ENCODE data around the gene TMEM69. TPM values are rescaled to one million over a fixed set of nuclear protein-coding genes. Genes with fewer than 3 reads are reported as not detected.
A peak's percentile ranks its signal among the peaks of the same experiment; 100 is the strongest.

Gene TMEM69
- total and polyA plus RNA-seq, 2 of the 13 experiments (the other 11 are each of a cell fraction or from before 2014, with no cell fraction given): 25.4 to 135 TPM

DNA sequence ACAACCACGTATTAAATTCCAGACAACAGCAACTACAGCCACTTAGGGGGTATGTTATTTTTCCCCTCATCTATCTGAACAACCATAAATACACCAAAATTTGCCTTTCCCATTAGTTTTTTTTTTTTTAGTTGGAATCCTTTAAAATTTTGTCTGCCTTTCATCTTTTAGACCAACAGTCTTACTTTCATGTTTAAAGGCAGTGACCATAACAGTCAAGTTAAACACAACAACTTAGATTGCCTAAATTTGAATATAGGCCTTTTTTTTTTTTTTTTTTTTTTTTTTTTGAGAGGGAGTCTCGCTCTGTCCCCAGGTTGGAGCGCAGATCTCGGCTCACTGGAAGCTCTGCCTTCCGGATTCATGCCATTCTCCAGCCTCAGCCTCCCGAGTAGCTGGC lies 5.0 kb upstream of the TMEM69 start:
- H4K20me1 ChIP-seq (ENCODE audit: insufficient read depth, low read length): peaks cover 69% of the 10 kb centered on the region
- peak overlapping the region in 1 of 3 experiments; percentile 22; a peak in 1 of 6 replicates for H3K4me3 ChIP-seq (replicated peaks in 1 of 3; ENCODE audit: insufficient read depth in 1 of 3, low read depth in 2 of 3, low read length in 3 of 3)
- peaks cover 87% of the 10 kb centered on the region for H3K79me2 ChIP-seq (ENCODE audit: insufficient read depth, low read length)
- H3K9ac ChIP-seq (ENCODE audit: insufficient read depth, low read depth, low read length): peak overlapping the region; percentile 13; the same call in 1 of the 2 replicates
- FAIRE-seq (no peak), ATAC-seq (no peak), DNase-seq (ENCODE audit: low spot score) (no peak)
- POLR2A ChIA-PET: no interaction called here
- H3K4me1 ChIP-seq (ENCODE audit: insufficient read depth, low read length): peaks cover 66% of the 10 kb centered on the region
- peak overlapping the region; percentile 36 for H3K4me2 ChIP-seq (ENCODE audit: low read depth, low read length)
- peaks cover 0 to 5% of the 10 kb centered on the region in 2 experiments; a peak in 2 of 5 replicates for H3K27me3 ChIP-seq (ENCODE audit: control insufficient read depth in 1 of 2, insufficient read depth in 2 of 2, low read length in 2 of 2)
- H2AFZ ChIP-seq (ENCODE audit: low read length): no peak overlapping the region
- H3K9me3 ChIP-seq (ENCODE audit: low read length): no peaks in the 10 kb centered on the region
- in situ Hi-C loops (cut with HindIII; ENCODE audit: extremely low pct_ligation_motif_present, low pct_unique_long_range_greater_than_20kb) (no loop called here), intact Hi-C loops (cut with micrococcal nuclease; ENCODE audit: unreplicated experiment) (no loop called here)
- H3K27ac ChIP-seq (ENCODE audit: extremely low read length, insufficient read depth, low read length): no peak overlapping the region
- CTCF ChIA-PET (ENCODE audit: low intra/inter-chr PET ratio, low total read pairs): no interaction called here
- peaks cover 0 to 6% of the 10 kb centered on the region in 2 experiments; a peak in 1 of 5 replicates for H3K36me3 ChIP-seq (replicated peaks in 1 of 2; ENCODE audit: control insufficient read depth in 1 of 2, insufficient read depth in 2 of 2, low read length in 2 of 2)
- 79% methylated on average over 6 of the region's 6 CpGs for WGBS (ENCODE audit: low lambda C conversion rate)
- BruUV-seq (replicated peaks): no TSS peak
- TF ChIP-seq SP1 (IDR thresholded peaks at IDR 0.05) (no peak), SP1 (CRISPR knock-in tag; IDR thresholded peaks at IDR 0.05) (no peak), ZNF382 (CRISPR knock-in tag; IDR thresholded peaks at IDR 0.05; ENCODE audit: borderline replicate concordance) (no peak), SP5 (CRISPR knock-in tag; IDR thresholded peaks at IDR 0.05; ENCODE audit: borderline replicate concordance, low read depth) (no peak), ZNF839 (CRISPR knock-in tag; IDR thresholded peaks at IDR 0.05; ENCODE audit: borderline replicate concordance) (no peak), ZSCAN21 (CRISPR knock-in tag; IDR thresholded peaks at IDR 0.05; ENCODE audit: borderline replicate concordance) (no peak), ZNF556 (CRISPR knock-in tag; IDR thresholded peaks at IDR 0.05; ENCODE audit: borderline replicate concordance) (no peak), ZNF7 (CRISPR knock-in tag; IDR thresholded peaks at IDR 0.05) (no peak), RELA (CRISPR knock-in tag; IDR thresholded peaks at IDR 0.05) (no peak)
- TF ChIP-seq, protein P1, sequence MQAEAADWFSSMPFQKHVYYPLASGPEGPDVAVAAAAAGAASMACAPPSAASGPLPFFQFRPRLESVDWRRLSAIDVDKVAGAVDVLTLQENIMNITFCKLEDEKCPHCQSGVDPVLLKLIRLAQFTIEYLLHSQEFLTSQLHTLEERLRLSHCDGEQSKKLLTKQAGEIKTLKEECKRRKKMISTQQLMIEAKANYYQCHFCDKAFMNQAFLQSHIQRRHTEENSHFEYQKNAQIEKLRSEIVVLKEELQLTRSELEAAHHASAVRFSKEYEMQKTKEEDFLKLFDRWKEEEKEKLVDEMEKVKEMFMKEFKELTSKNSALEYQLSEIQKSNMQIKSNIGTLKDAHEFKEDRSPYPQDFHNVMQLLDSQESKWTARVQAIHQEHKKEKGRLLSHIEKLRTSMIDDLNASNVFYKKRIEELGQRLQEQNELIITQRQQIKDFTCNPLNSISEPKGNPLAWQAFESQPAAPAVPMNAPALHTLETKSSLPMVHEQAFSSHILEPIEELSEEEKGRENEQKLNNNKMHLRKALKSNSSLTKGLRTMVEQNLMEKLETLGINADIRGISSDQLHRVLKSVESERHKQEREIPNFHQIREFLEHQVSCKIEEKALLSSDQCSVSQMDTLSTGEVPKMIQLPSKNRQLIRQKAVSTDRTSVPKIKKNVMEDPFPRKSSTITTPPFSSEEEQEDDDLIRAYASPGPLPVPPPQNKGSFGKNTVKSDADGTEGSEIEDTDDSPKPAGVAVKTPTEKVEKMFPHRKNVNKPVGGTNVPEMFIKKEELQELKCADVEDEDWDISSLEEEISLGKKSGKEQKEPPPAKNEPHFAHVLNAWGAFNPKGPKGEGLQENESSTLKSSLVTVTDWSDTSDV (CRISPR knock-in tag; IDR thresholded peaks at IDR 0.05): no peak
- TF ChIP-seq, protein P2, sequence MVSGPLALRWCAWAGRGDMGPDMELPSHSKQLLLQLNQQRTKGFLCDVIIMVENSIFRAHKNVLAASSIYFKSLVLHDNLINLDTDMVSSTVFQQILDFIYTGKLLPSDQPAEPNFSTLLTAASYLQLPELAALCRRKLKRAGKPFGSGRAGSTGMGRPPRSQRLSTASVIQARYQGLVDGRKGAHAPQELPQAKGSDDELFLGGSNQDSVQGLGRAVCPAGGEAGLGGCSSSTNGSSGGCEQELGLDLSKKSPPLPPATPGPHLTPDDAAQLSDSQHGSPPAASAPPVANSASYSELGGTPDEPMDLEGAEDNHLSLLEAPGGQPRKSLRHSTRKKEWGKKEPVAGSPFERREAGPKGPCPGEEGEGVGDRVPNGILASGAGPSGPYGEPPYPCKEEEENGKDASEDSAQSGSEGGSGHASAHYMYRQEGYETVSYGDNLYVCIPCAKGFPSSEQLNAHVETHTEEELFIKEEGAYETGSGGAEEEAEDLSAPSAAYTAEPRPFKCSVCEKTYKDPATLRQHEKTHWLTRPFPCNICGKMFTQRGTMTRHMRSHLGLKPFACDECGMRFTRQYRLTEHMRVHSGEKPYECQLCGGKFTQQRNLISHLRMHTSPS (CRISPR knock-in tag; IDR thresholded peaks at IDR 0.05; ENCODE audit: low read depth): no peak
- TF ChIP-seq, protein P3, sequence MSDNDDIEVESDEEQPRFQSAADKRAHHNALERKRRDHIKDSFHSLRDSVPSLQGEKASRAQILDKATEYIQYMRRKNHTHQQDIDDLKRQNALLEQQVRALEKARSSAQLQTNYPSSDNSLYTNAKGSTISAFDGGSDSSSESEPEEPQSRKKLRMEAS (IDR thresholded peaks at IDR 0.05): no peak
- TF ChIP-seq, protein P4, sequence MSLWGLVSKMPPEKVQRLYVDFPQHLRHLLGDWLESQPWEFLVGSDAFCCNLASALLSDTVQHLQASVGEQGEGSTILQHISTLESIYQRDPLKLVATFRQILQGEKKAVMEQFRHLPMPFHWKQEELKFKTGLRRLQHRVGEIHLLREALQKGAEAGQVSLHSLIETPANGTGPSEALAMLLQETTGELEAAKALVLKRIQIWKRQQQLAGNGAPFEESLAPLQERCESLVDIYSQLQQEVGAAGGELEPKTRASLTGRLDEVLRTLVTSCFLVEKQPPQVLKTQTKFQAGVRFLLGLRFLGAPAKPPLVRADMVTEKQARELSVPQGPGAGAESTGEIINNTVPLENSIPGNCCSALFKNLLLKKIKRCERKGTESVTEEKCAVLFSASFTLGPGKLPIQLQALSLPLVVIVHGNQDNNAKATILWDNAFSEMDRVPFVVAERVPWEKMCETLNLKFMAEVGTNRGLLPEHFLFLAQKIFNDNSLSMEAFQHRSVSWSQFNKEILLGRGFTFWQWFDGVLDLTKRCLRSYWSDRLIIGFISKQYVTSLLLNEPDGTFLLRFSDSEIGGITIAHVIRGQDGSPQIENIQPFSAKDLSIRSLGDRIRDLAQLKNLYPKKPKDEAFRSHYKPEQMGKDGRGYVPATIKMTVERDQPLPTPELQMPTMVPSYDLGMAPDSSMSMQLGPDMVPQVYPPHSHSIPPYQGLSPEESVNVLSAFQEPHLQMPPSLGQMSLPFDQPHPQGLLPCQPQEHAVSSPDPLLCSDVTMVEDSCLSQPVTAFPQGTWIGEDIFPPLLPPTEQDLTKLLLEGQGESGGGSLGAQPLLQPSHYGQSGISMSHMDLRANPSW (CRISPR knock-in tag; IDR thresholded peaks at IDR 0.05; ENCODE audit: borderline replicate concordance): no peak
- TF ChIP-seq, protein P5, sequence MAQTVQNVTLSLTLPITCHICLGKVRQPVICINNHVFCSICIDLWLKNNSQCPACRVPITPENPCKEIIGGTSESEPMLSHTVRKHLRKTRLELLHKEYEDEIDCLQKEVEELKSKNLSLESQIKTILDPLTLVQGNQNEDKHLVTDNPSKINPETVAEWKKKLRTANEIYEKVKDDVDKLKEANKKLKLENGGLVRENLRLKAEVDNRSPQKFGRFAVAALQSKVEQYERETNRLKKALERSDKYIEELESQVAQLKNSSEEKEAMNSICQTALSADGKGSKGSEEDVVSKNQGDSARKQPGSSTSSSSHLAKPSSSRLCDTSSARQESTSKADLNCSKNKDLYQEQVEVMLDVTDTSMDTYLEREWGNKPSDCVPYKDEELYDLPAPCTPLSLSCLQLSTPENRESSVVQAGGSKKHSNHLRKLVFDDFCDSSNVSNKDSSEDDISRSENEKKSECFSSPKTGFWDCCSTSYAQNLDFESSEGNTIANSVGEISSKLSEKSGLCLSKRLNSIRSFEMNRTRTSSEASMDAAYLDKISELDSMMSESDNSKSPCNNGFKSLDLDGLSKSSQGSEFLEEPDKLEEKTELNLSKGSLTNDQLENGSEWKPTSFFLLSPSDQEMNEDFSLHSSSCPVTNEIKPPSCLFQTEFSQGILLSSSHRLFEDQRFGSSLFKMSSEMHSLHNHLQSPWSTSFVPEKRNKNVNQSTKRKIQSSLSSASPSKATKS (CRISPR knock-in tag; IDR thresholded peaks at IDR 0.05): no peak
- TF ChIP-seq, protein P6, sequence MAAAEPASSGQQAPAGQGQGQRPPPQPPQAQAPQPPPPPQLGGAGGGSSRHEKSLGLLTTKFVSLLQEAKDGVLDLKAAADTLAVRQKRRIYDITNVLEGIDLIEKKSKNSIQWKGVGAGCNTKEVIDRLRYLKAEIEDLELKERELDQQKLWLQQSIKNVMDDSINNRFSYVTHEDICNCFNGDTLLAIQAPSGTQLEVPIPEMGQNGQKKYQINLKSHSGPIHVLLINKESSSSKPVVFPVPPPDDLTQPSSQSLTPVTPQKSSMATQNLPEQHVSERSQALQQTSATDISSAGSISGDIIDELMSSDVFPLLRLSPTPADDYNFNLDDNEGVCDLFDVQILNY (CRISPR knock-in tag; conservative IDR thresholded peaks at IDR 0.05): no peak

Measured in HepG2 (cell line).